HEK293 (cell line): ENCODE measurements around the gene NRTN.

Experiments
- CTCF ChIA-PET: fragments of 350-600 bp; formaldehyde crosslinking; extraction: SDS; loops from one replicate; lab custom pipeline; 2021; ENCODE audit warnings: antibody characterized with exemption; lab: Yijun Ruan, JAX
- POLR2A ChIA-PET: fragments of 300-600 bp; formaldehyde crosslinking; extraction: SDS; loops from one replicate; lab custom pipeline; 2020; ENCODE audit warnings: antibody characterized with exemption, inconsistent platforms; lab: Yijun Ruan, JAX
- H3K27ac ChIP-seq: fragments of 200-500 bp; sonication (Bioruptor generic); 2 replicates; pipeline ENCODE4 v1.5.1; 2014; ENCODE audit warnings: low read depth, low read length, control low read depth, inconsistent platforms; ENCODE audit errors: extremely low read depth
- H3K36me3 ChIP-seq, 2 experiments: fragments of 200-500 bp in 1 of 2; sonication (Bioruptor generic) in 1 of 2; 1 replicate in 1 of 2; 2 replicates in 1 of 2; pipeline ENCODE4 v1.5.1; 2014 to 2017; ENCODE audit warnings: inconsistent platforms in 2 of 2, low read length in 2 of 2; ENCODE audit not compliant: control insufficient read depth in 2 of 2, insufficient read depth in 1 of 2
- H3K4me1 ChIP-seq: fragments of 200-500 bp; sonication (Bioruptor generic); 2 replicates; pipeline ENCODE4 v1.5.1; 2014; ENCODE audit warnings: mild to moderate bottlenecking, low read length, inconsistent platforms; ENCODE audit not compliant: control insufficient read depth, insufficient read depth
- H3K4me3 ChIP-seq: 2 replicates; pipeline ENCODE4 v1.5.1; 2011; ENCODE audit warnings: low read depth, mild to moderate bottlenecking, control low read depth, low read length, moderate library complexity
- H3K9me3 ChIP-seq: fragments of 200-500 bp; sonication (Bioruptor generic); 2 replicates; pipeline ENCODE4 v1.5.1; 2014; ENCODE audit warnings: low read depth, low read length, inconsistent platforms; ENCODE audit not compliant: control insufficient read depth, insufficient read depth
- AEBP2 ChIP-seq: fragments of 450-650 bp; formaldehyde crosslinking; IDR thresholded peaks from 2 replicates; pipeline ENCODE4 v1.5.1; 2016; ENCODE audit warnings: missing biosample characterization, missing genetic modification characterization, borderline replicate concordance
- BCL11B ChIP-seq: fragments of 450-650 bp; formaldehyde crosslinking; IDR thresholded peaks from 2 replicates; pipeline ENCODE4 v1.5.1; 2016; ENCODE audit warnings: low read depth, missing biosample characterization, missing genetic modification characterization
- GLIS1 ChIP-seq: fragments of 450-650 bp; formaldehyde crosslinking; IDR thresholded peaks from 2 replicates; pipeline ENCODE4 v1.5.1; 2016; ENCODE audit warnings: missing biosample characterization, missing genetic modification characterization
- PBX3 ChIP-seq: sonication (generic); formaldehyde crosslinking; IDR thresholded peaks from 2 replicates; pipeline ENCODE4 v1.8.1; 2022; ENCODE audit warnings: mild to moderate bottlenecking, moderate library complexity, missing genetic modification reagents
- PRDM10 ChIP-seq: fragments of 450-650 bp; formaldehyde crosslinking; IDR thresholded peaks from 2 replicates; pipeline ENCODE4 v1.5.1; 2016; ENCODE audit warnings: missing biosample characterization, missing genetic modification characterization
- SP3 ChIP-seq: fragments of 450-650 bp; formaldehyde crosslinking; IDR thresholded peaks from 2 replicates; pipeline ENCODE4 v1.5.1; 2016; ENCODE audit warnings: missing biosample characterization, missing genetic modification characterization
- ZFP37 ChIP-seq: fragments of 450-650 bp; formaldehyde crosslinking; IDR thresholded peaks from 2 replicates; pipeline ENCODE4 v1.5.1; 2016; ENCODE audit warnings: missing biosample characterization, missing genetic modification characterization
- ZNF155 ChIP-seq: fragments of 450-650 bp; formaldehyde crosslinking; IDR thresholded peaks from 2 replicates; pipeline ENCODE4 v1.5.1; 2016; ENCODE audit warnings: missing biosample characterization, missing genetic modification characterization
- ZNF214 ChIP-seq: fragments of 450-650 bp; formaldehyde crosslinking; IDR thresholded peaks from 2 replicates; pipeline ENCODE4 v1.5.1; 2017; ENCODE audit warnings: missing biosample characterization, mild to moderate bottlenecking, missing genetic modification characterization, borderline replicate concordance
- ZNF248 ChIP-seq: fragments of 450-650 bp; formaldehyde crosslinking; IDR thresholded peaks from 2 replicates; pipeline ENCODE4 v1.5.1; 2017; ENCODE audit warnings: missing biosample characterization, missing genetic modification characterization
- ZNF335 ChIP-seq: fragments of 450-650 bp; formaldehyde crosslinking; conservative IDR thresholded peaks from 2 replicates; pipeline ENCODE4 v1.5.1; 2016; ENCODE audit warnings: missing biosample characterization, missing genetic modification characterization
- ZNF416 ChIP-seq: fragments of 450-650 bp; formaldehyde crosslinking; IDR thresholded peaks from 2 replicates; pipeline ENCODE4 v1.5.1; 2016; ENCODE audit warnings: missing biosample characterization, missing genetic modification characterization
- ZNF510 ChIP-seq: fragments of 450-650 bp; formaldehyde crosslinking; IDR thresholded peaks from 2 replicates; pipeline ENCODE4 v1.5.1; 2018; ENCODE audit warnings: mild to moderate bottlenecking, missing genetic modification characterization, missing biosample characterization; ENCODE audit not compliant: insufficient replicate concordance
- ZNF513 ChIP-seq: fragments of 450-650 bp; IDR thresholded peaks from 2 replicates; pipeline ENCODE4 v1.5.1; 2018; ENCODE audit warnings: missing biosample characterization, missing genetic modification characterization
- ZNF561 ChIP-seq: fragments of 450-650 bp; IDR thresholded peaks from 2 replicates; pipeline ENCODE4 v1.5.1; 2018; ENCODE audit warnings: missing biosample characterization, missing genetic modification characterization, borderline replicate concordance
- ZNF571 ChIP-seq: fragments of 450-650 bp; formaldehyde crosslinking; IDR thresholded peaks from 2 replicates; pipeline ENCODE4 v1.5.0; 2017; ENCODE audit warnings: missing biosample characterization, missing genetic modification characterization
- ZNF624 ChIP-seq: fragments of 450-650 bp; formaldehyde crosslinking; IDR thresholded peaks from 2 replicates; pipeline ENCODE4 v1.5.1; 2017; ENCODE audit warnings: missing biosample characterization, missing genetic modification characterization
- ZNF670 ChIP-seq: fragments of 450-650 bp; formaldehyde crosslinking; IDR thresholded peaks from 2 replicates; pipeline ENCODE4 v1.5.1; 2016; ENCODE audit warnings: missing biosample characterization, missing genetic modification characterization, low read depth
- ZNF792 ChIP-seq: fragments of 450-650 bp; formaldehyde crosslinking; IDR thresholded peaks from 2 replicates; pipeline ENCODE4 v1.5.1; 2016; ENCODE audit warnings: missing biosample characterization, missing genetic modification characterization

Gene NRTN

GRCh38 chr19:5773276-5773675 lies 31.6 kb upstream of the NRTN start:
- peak; percentile 68 for TF ChIP-seq ZNF335 (tag by site-specific recombination)
- TF ChIP-seq ZNF624 (tag by site-specific recombination): no peak
- peak; percentile 95 for TF ChIP-seq ZFP37 (tag by site-specific recombination)
- Histone ChIP-seq H3K27ac (no peak overlapping the region), H3K9me3 (no peaks in the 10 kb centered on the region), H3K4me1 (no peaks in the 10 kb centered on the region), H3K36me3 (no peaks in the 10 kb centered on the region), H3K4me3 (no peak overlapping the region)
- ChIA-PET POLR2A (interaction anchor here (1.0 kb wide), 1 partner anchor 53 kb away, joined by 4 read pairs; the partner anchor contains the start of genes CATSPERD and LONP1), CTCF (interaction anchor here (0.7 to 2.6 kb wide), 6 partner anchors 10 to 31 kb away, joined by 3 to 25 read pairs (median 10); partner anchors contain the start of genes DUS3L and NRTN)

- no peaks in the 10 kb centered on the region for H3K9me3 ChIP-seq
- POLR2A ChIA-PET: no interaction called here
- TF ChIP-seq ZNF561 (tag by site-specific recombination) (no peak), ZNF416 (no peak), ZNF670 (tag by site-specific recombination) (no peak), ZNF510 (tag by site-specific recombination) (no peak), ZNF214 (tag by site-specific recombination) (no peak), ZNF335 (tag by site-specific recombination) (no peak), ZNF248 (no peak), PBX3 (CRISPR knock-in tag) (no peak), ZNF571 (tag by site-specific recombination) (no peak), PRDM10 (no peak)
- TF ChIP-seq, all 188 proteins: peak for 0
- Histone ChIP-seq H3K4me3 (no peak overlapping the region), H3K36me3 (no peaks in the 10 kb centered on the region), H3K4me1 (no peaks in the 10 kb centered on the region), H3K27ac (no peak overlapping the region)
- CTCF ChIA-PET: interaction anchor here (0.6 to 2.6 kb wide), 8 partner anchors 16 to 247 kb away, joined by 3 to 25 read pairs (median 7); partner anchors contain the start of genes DUS3L, NDUFA11 and NRTN
These were observed 29.9 kb upstream of the NRTN start for GRCh38 chr19:5774921-5775320.

GRCh38 chr19:5775668-5776309 lies 29.1 kb upstream of the NRTN start:
- TF ChIP-seq ZNF792 (peak; percentile 66; the same call in 1 of the 2 replicates), ZNF513 (tag by site-specific recombination) (no peak), BCL11B (tag by site-specific recombination) (0 out of 2 replicates have a peak, but pooled peaks have one; percentile 20), GLIS1 (tag by site-specific recombination) (peak; percentile 76), ZNF155 (tag by site-specific recombination) (no peak), SP3 (tag by site-specific recombination) (no peak), AEBP2 (no peak)
- CTCF ChIA-PET: interaction anchor here (0.6 to 2.6 kb wide), 6 partner anchors 17 to 247 kb away, joined by 3 to 25 read pairs (median 7); partner anchors contain the start of genes NDUFA11 and NRTN
- H3K9me3 ChIP-seq: no peaks in the 10 kb centered on the region
- no peak overlapping the region for H3K4me3 ChIP-seq
- H3K4me1 ChIP-seq: no peaks in the 10 kb centered on the region
- no peak overlapping the region for H3K27ac ChIP-seq
- POLR2A ChIA-PET: interaction anchor here (0.5 kb wide), 1 partner anchor 988 kb away, joined by 7 read pairs; no protein-coding TSS in a partner anchor
- H3K36me3 ChIP-seq: no peaks in the 10 kb centered on the region
